ENCODE measurements around the gene PAQR5.
A peak's percentile ranks its signal among the peaks of the same experiment; 100 is the strongest.

PAQR5 gene

DNA sequence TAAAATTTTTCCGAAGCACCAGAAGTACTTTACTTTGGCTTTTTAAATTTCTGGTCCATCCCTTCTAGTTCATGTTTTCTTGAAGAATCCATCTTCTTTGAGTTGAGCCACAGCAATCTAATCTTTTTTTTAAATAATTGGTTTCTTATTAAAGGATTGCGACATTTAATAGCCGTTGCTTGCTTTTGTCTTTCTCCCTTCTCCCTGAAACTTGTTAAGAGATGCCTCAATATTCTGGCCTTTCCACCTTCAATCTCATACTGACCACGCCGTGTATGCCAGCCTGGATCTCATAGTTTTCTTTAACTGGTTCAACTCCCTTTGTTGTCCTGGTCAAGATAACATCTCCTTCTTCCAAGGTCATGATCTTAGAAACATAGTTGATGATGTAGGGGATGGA lies 135.5 kb downstream of the PAQR5 start:
- peaks cover 27 to 38% of the 10 kb centered on the region in 2 experiments for H3K36me3 ChIP-seq (ENCODE audit: control insufficient read depth in 1 of 2, insufficient read depth in 2 of 2, low read length in 2 of 2)
- no peak for DNase-seq
- no peak overlapping the region for H3K4me3 ChIP-seq (ENCODE audit: low read depth, low read length)
- no peak overlapping the region for H3K23ac ChIP-seq (ENCODE audit: low read length)
- H4K91ac ChIP-seq (ENCODE audit: low read depth, low read length): no peak overlapping the region
- H4K12ac ChIP-seq (ENCODE audit: low read depth, low read length): no peak overlapping the region
- no peak overlapping the region for H3K27ac ChIP-seq (ENCODE audit: low read depth, low read length)
- H3K9ac ChIP-seq (ENCODE audit: low read length): no peak overlapping the region
- H3K14ac ChIP-seq (ENCODE audit: low read length): no peak overlapping the region
- no peak overlapping the region for H2BK12ac ChIP-seq (ENCODE audit: low read length)
- H3K4me2 ChIP-seq (ENCODE audit: low read length): no peak overlapping the region
- H3K4me1 ChIP-seq (ENCODE audit: control insufficient read depth in 1 of 2, insufficient read depth in 2 of 2, low read length in 2 of 2): no peaks in the 10 kb centered on the region
- H3K9me3 ChIP-seq (ENCODE audit: insufficient read depth, low read depth, low read length): peaks cover 3% of the 10 kb centered on the region
- WGBS (ENCODE audit: extremely low coverage, insufficient coverage, insufficient read length): no CpG with 5 or more reads among the region's 5 CpGs
- no peak overlapping the region for H2BK5ac ChIP-seq (ENCODE audit: low read depth, low read length, poor library complexity)
- H3K18ac ChIP-seq (ENCODE audit: low read length): no peak overlapping the region
- H3K79me2 ChIP-seq (ENCODE audit: control insufficient read depth, insufficient read depth, low read length, poor library complexity): no peaks in the 10 kb centered on the region
- H4K8ac ChIP-seq (ENCODE audit: low read depth, low read length): no peak overlapping the region
- H3K79me1 ChIP-seq (ENCODE audit: low read length): no peaks in the 10 kb centered on the region
- no peak overlapping the region for H2BK120ac ChIP-seq (ENCODE audit: insufficient read depth, low read length, poor library complexity)
- H3K27me3 ChIP-seq (ENCODE audit: insufficient read depth, low read length): no peaks in the 10 kb centered on the region
- no peak overlapping the region for H3K4ac ChIP-seq (ENCODE audit: low read depth, low read length)
- H2AK5ac ChIP-seq (ENCODE audit: low read length): no peak overlapping the region
- no peak overlapping the region for H2AFZ ChIP-seq (ENCODE audit: insufficient read depth, low read length, poor library complexity)

DNA sequence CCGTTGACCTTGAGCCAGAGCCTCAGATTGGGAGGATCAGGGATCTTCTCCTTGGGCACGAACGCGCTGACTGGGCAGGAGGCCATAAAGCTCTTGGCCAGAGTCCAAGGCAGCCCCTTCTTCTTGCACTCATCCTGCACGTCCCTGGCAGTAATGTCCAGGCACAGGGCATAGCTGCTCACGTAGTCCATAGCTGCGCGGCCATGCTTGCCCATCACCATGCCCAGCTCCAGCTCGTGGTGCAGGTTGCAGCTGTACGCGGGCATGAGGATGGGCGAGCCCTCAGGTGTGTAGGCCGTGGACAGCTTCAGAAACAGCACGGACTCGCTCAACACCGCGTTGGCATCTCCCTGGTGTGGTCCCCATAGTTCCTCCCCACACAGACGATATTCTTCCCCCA lies 136.0 kb downstream of the PAQR5 start:
- H2AK5ac ChIP-seq (ENCODE audit: low read length): no peak overlapping the region
- DNase-seq: no peak
- H2BK120ac ChIP-seq (ENCODE audit: insufficient read depth, low read length, poor library complexity): no peak overlapping the region
- H4K12ac ChIP-seq (ENCODE audit: low read depth, low read length): no peak overlapping the region
- no peak overlapping the region for H3K9ac ChIP-seq (ENCODE audit: low read length)
- no peak overlapping the region for H4K8ac ChIP-seq (ENCODE audit: low read depth, low read length)
- H2AFZ ChIP-seq (ENCODE audit: insufficient read depth, low read length, poor library complexity): no peak overlapping the region
- no peaks in the 10 kb centered on the region for H3K27me3 ChIP-seq (ENCODE audit: insufficient read depth, low read length)
- H3K9me3 ChIP-seq (ENCODE audit: insufficient read depth, low read depth, low read length): peaks cover 3% of the 10 kb centered on the region
- H3K79me1 ChIP-seq (ENCODE audit: low read length): no peaks in the 10 kb centered on the region
- H3K18ac ChIP-seq (ENCODE audit: low read length): no peak overlapping the region
- peaks cover 23 to 34% of the 10 kb centered on the region in 2 experiments for H3K36me3 ChIP-seq (ENCODE audit: control insufficient read depth in 1 of 2, insufficient read depth in 2 of 2, low read length in 2 of 2)
- H3K14ac ChIP-seq (ENCODE audit: low read length): no peak overlapping the region
- no peak overlapping the region for H4K91ac ChIP-seq (ENCODE audit: low read depth, low read length)
- no peak overlapping the region for H3K4ac ChIP-seq (ENCODE audit: low read depth, low read length)
- H3K4me3 ChIP-seq (ENCODE audit: low read depth, low read length): peak overlapping the region; percentile 13
- no CpG with 5 or more reads among the region's 18 CpGs for WGBS (ENCODE audit: extremely low coverage, insufficient coverage, insufficient read length)
- no peaks in the 10 kb centered on the region for H3K4me1 ChIP-seq (ENCODE audit: control insufficient read depth in 1 of 2, insufficient read depth in 2 of 2, low read length in 2 of 2)
- H3K27ac ChIP-seq (ENCODE audit: low read depth, low read length): no peak overlapping the region
- no peaks in the 10 kb centered on the region for H3K79me2 ChIP-seq (ENCODE audit: control insufficient read depth, insufficient read depth, low read length, poor library complexity)
- no peak overlapping the region for H3K23ac ChIP-seq (ENCODE audit: low read length)
- H2BK5ac ChIP-seq (ENCODE audit: low read depth, low read length, poor library complexity): no peak overlapping the region
- H2BK12ac ChIP-seq (ENCODE audit: low read length): no peak overlapping the region
- H3K4me2 ChIP-seq (ENCODE audit: low read length): no peak overlapping the region

DNA sequence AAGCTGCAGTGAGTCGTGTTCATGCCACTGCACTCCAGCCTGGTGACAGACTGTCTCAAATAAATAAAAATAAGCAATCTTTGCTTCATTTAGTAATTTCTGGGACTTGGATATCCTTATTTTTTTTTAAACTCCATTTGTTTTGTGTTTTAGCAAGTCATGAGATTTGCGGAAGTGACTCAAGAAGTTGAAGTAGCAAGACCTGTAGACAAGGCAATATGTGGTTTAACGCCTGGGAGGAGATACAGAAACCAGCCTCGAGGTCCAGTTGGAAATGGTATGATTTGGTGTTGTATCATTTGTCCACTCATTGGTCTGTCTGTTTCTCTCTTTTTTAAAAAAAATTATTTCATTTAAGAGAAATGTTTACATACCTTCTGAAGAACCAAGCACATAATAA lies 137.3 kb downstream of the PAQR5 start:
- H3K27me3 ChIP-seq (ENCODE audit: insufficient read depth, low read length): no peaks in the 10 kb centered on the region
- H3K9ac ChIP-seq (ENCODE audit: low read length): no peak overlapping the region
- H3K79me1 ChIP-seq (ENCODE audit: low read length): no peaks in the 10 kb centered on the region
- H3K4ac ChIP-seq (ENCODE audit: low read depth, low read length): no peak overlapping the region
- no peak overlapping the region for H2BK120ac ChIP-seq (ENCODE audit: insufficient read depth, low read length, poor library complexity)
- no peak overlapping the region for H2BK12ac ChIP-seq (ENCODE audit: low read length)
- no peak overlapping the region for H2BK5ac ChIP-seq (ENCODE audit: low read depth, low read length, poor library complexity)
- no peak overlapping the region for H2AFZ ChIP-seq (ENCODE audit: insufficient read depth, low read length, poor library complexity)
- H3K79me2 ChIP-seq (ENCODE audit: control insufficient read depth, insufficient read depth, low read length, poor library complexity): no peaks in the 10 kb centered on the region
- no peak overlapping the region for H3K27ac ChIP-seq (ENCODE audit: low read depth, low read length)
- H3K9me3 ChIP-seq (ENCODE audit: insufficient read depth, low read depth, low read length): peaks cover 3% of the 10 kb centered on the region
- H2AK5ac ChIP-seq (ENCODE audit: low read length): no peak overlapping the region
- H3K4me2 ChIP-seq (ENCODE audit: low read length): no peak overlapping the region
- H4K91ac ChIP-seq (ENCODE audit: low read depth, low read length): no peak overlapping the region
- DNase-seq: no peak
- no peak overlapping the region for H3K14ac ChIP-seq (ENCODE audit: low read length)
- no peak overlapping the region for H3K4me3 ChIP-seq (ENCODE audit: low read depth, low read length)
- no peak overlapping the region for H4K12ac ChIP-seq (ENCODE audit: low read depth, low read length)
- H3K4me1 ChIP-seq (ENCODE audit: control insufficient read depth in 1 of 2, insufficient read depth in 2 of 2, low read length in 2 of 2): no peaks in the 10 kb centered on the region
- H4K8ac ChIP-seq (ENCODE audit: low read depth, low read length): no peak overlapping the region
- no peak overlapping the region for H3K18ac ChIP-seq (ENCODE audit: low read length)
- H3K23ac ChIP-seq (ENCODE audit: low read length): no peak overlapping the region
- WGBS (ENCODE audit: extremely low coverage, insufficient coverage, insufficient read length): no CpG with 5 or more reads among the region's 4 CpGs
- H3K36me3 ChIP-seq (ENCODE audit: control insufficient read depth in 1 of 2, insufficient read depth in 2 of 2, low read length in 2 of 2): peaks cover 24 to 35% of the 10 kb centered on the region in 2 experiments

DNA sequence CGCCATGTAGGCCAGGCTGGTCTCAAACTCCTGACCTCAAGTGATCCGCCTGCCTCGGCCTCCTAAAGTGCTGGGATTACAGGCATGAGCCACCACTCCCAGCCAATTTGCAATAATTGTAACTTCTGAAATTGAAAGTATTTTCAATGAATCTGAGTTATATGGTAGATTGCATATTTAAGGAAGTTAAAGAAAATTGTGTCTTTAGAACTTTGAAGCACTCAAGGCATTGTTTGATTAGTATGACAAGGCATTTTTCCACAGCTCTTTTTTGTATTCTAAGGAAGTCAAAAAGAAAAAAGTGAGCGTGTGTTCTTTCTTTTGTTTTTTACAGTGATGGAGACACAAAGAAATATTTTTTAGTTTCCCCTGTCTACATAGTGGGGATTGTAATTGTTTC lies 138.2 kb downstream of the PAQR5 start:
- H4K8ac ChIP-seq (ENCODE audit: low read depth, low read length): no peak overlapping the region
- H3K79me1 ChIP-seq (ENCODE audit: low read length): no peaks in the 10 kb centered on the region
- H3K4me3 ChIP-seq (ENCODE audit: low read depth, low read length): no peak overlapping the region
- H4K91ac ChIP-seq (ENCODE audit: low read depth, low read length): no peak overlapping the region
- no peak overlapping the region for H3K27ac ChIP-seq (ENCODE audit: low read depth, low read length)
- H3K4me1 ChIP-seq (ENCODE audit: control insufficient read depth in 1 of 2, insufficient read depth in 2 of 2, low read length in 2 of 2): no peaks in the 10 kb centered on the region
- WGBS (ENCODE audit: extremely low coverage, insufficient coverage, insufficient read length): no CpG with 5 or more reads among the region's 4 CpGs
- no peak overlapping the region for H4K12ac ChIP-seq (ENCODE audit: low read depth, low read length)
- no peak overlapping the region for H2AFZ ChIP-seq (ENCODE audit: insufficient read depth, low read length, poor library complexity)
- no peak overlapping the region for H3K4ac ChIP-seq (ENCODE audit: low read depth, low read length)
- H3K79me2 ChIP-seq (ENCODE audit: control insufficient read depth, insufficient read depth, low read length, poor library complexity): no peaks in the 10 kb centered on the region
- no peak overlapping the region for H3K9ac ChIP-seq (ENCODE audit: low read length)
- no peak overlapping the region for H3K18ac ChIP-seq (ENCODE audit: low read length)
- no peak overlapping the region for H3K4me2 ChIP-seq (ENCODE audit: low read length)
- H2BK120ac ChIP-seq (ENCODE audit: insufficient read depth, low read length, poor library complexity): no peak overlapping the region
- no peak overlapping the region for H2BK5ac ChIP-seq (ENCODE audit: low read depth, low read length, poor library complexity)
- no peak overlapping the region for H2BK12ac ChIP-seq (ENCODE audit: low read length)
- no peak overlapping the region for H2AK5ac ChIP-seq (ENCODE audit: low read length)
- DNase-seq: no peak
- H3K36me3 ChIP-seq (ENCODE audit: control insufficient read depth in 1 of 2, insufficient read depth in 2 of 2, low read length in 2 of 2): peaks cover 28 to 36% of the 10 kb centered on the region in 2 experiments
- peaks cover 3% of the 10 kb centered on the region for H3K9me3 ChIP-seq (ENCODE audit: insufficient read depth, low read depth, low read length)
- H3K23ac ChIP-seq (ENCODE audit: low read length): no peak overlapping the region
- no peak overlapping the region for H3K14ac ChIP-seq (ENCODE audit: low read length)
- no peaks in the 10 kb centered on the region for H3K27me3 ChIP-seq (ENCODE audit: insufficient read depth, low read length)

Measured in trophoblast cell (in vitro differentiated cells and primary cell).